ENCODE measurements around the gene FARSA.
A peak's percentile ranks its signal among the peaks of the same experiment; 100 is the strongest.

The FARSA gene

GRCh38 chr19:12946731-12947496, 13.4 kb upstream of the FARSA start:
- Histone ChIP-seq H3K27ac (ENCODE audit: insufficient read depth, low read depth, low read length, poor library complexity, severe bottlenecking) (no peak overlapping the region), H3K4me3 (ENCODE audit: insufficient read depth, low read depth, low read length) (peak overlapping the region; percentile 80), H3K9me3 (ENCODE audit: control insufficient read depth, low read length) (no peaks in the 10 kb centered on the region), H3K4me1 (ENCODE audit: control insufficient read depth, insufficient read depth, low read length) (no peaks in the 10 kb centered on the region), H3K36me3 (ENCODE audit: control insufficient read depth, insufficient read depth, low read length) (peaks cover 41% of the 10 kb centered on the region), H3K27me3 (ENCODE audit: control insufficient read depth, insufficient read depth, low read length, poor library complexity, severe bottlenecking) (no peaks in the 10 kb centered on the region)
- WGBS, 2 experiments: 61 to 62% methylated on average over 13 to 14 of the region's 14 CpGs

GRCh38 chr19:12946092-12946721, 12.7 kb upstream of the FARSA start:
- Histone ChIP-seq H3K4me1 (ENCODE audit: control insufficient read depth, insufficient read depth, low read length) (no peaks in the 10 kb centered on the region), H3K36me3 (ENCODE audit: control insufficient read depth, insufficient read depth, low read length) (peaks cover 46% of the 10 kb centered on the region), H3K27me3 (ENCODE audit: control insufficient read depth, insufficient read depth, low read length, poor library complexity, severe bottlenecking) (no peaks in the 10 kb centered on the region), H3K27ac (ENCODE audit: insufficient read depth, low read depth, low read length, poor library complexity, severe bottlenecking) (peak overlapping the region; percentile 99), H3K9me3 (ENCODE audit: control insufficient read depth, low read length) (no peaks in the 10 kb centered on the region), H3K4me3 (ENCODE audit: insufficient read depth, low read depth, low read length) (peak overlapping the region; percentile 80)
- 0 to 1% methylated on average over 40 of the region's 40 CpGs for WGBS, 2 experiments

GRCh38 chr19:12945479-12946091, 12.1 kb upstream of the FARSA start, which contains the start of gene RAD23A:
TSS of gene RAD23A (plus strand) at chr19:12945862. CDS start at chr19:12945949, 87 bp downstream.
- Histone ChIP-seq H3K4me1 (ENCODE audit: control insufficient read depth, insufficient read depth, low read length) (peaks cover under 1% of the 10 kb centered on the region), H3K9me3 (ENCODE audit: control insufficient read depth, low read length) (no peaks in the 10 kb centered on the region), H3K36me3 (ENCODE audit: control insufficient read depth, insufficient read depth, low read length) (peaks cover 52% of the 10 kb centered on the region)

GRCh38 chr19:12944104-12944674, 10.7 kb upstream of the FARSA start:
- Histone ChIP-seq H3K4me3 (ENCODE audit: insufficient read depth, low read depth, low read length) (no peak overlapping the region), H3K27me3 (ENCODE audit: control insufficient read depth, insufficient read depth, low read length, poor library complexity, severe bottlenecking) (no peaks in the 10 kb centered on the region), H3K27ac (ENCODE audit: insufficient read depth, low read depth, low read length, poor library complexity, severe bottlenecking) (peak overlapping the region; percentile 8), H3K4me1 (ENCODE audit: control insufficient read depth, insufficient read depth, low read length) (peaks cover 10% of the 10 kb centered on the region), H3K9me3 (ENCODE audit: control insufficient read depth, low read length) (no peaks in the 10 kb centered on the region), H3K36me3 (ENCODE audit: control insufficient read depth, insufficient read depth, low read length) (peaks cover 52% of the 10 kb centered on the region)
- WGBS, 2 experiments: 88 to 94% methylated on average over 2 of the region's 2 CpGs

More at GRCh38 chr19:12945479-12946091, 12.1 kb upstream of the FARSA start, which contains the start of gene RAD23A:
- no peaks in the 10 kb centered on the region for H3K27me3 ChIP-seq (ENCODE audit: control insufficient read depth, insufficient read depth, low read length, poor library complexity, severe bottlenecking)
- 1% methylated on average over 62 of the region's 62 CpGs for WGBS, 2 experiments
- peak within 1 kb of the TSS; percentile 99 for H3K27ac ChIP-seq (ENCODE audit: insufficient read depth, low read depth, low read length, poor library complexity, severe bottlenecking)
- peak within 1 kb of the TSS; percentile 80 for H3K4me3 ChIP-seq (ENCODE audit: insufficient read depth, low read depth, low read length)

GRCh38 chr19:12943437-12944044, 10.0 kb upstream of the FARSA start:
- peaks cover 10% of the 10 kb centered on the region for H3K4me1 ChIP-seq (ENCODE audit: control insufficient read depth, insufficient read depth, low read length)
- H3K36me3 ChIP-seq (ENCODE audit: control insufficient read depth, insufficient read depth, low read length): peaks cover 45% of the 10 kb centered on the region
- H3K9me3 ChIP-seq (ENCODE audit: control insufficient read depth, low read length): no peaks in the 10 kb centered on the region
- no peaks in the 10 kb centered on the region for H3K27me3 ChIP-seq (ENCODE audit: control insufficient read depth, insufficient read depth, low read length, poor library complexity, severe bottlenecking)
- WGBS, 2 experiments: 94 to 95% methylated on average over 18 of the region's 18 CpGs
- H3K27ac ChIP-seq (ENCODE audit: insufficient read depth, low read depth, low read length, poor library complexity, severe bottlenecking): no peak overlapping the region
- no peak overlapping the region for H3K4me3 ChIP-seq (ENCODE audit: insufficient read depth, low read depth, low read length)

- H3K36me3 ChIP-seq (ENCODE audit: control insufficient read depth, insufficient read depth, low read length): peaks cover 43% of the 10 kb centered on the region
- H3K27me3 ChIP-seq (ENCODE audit: control insufficient read depth, insufficient read depth, low read length, poor library complexity, severe bottlenecking): no peaks in the 10 kb centered on the region
- H3K27ac ChIP-seq (ENCODE audit: insufficient read depth, low read depth, low read length, poor library complexity, severe bottlenecking): no peak overlapping the region
- H3K4me3 ChIP-seq (ENCODE audit: insufficient read depth, low read depth, low read length): no peak overlapping the region
- 90 to 97% methylated on average over 2 of the region's 2 CpGs for WGBS, 2 experiments
- no peaks in the 10 kb centered on the region for H3K9me3 ChIP-seq (ENCODE audit: control insufficient read depth, low read length)
- H3K4me1 ChIP-seq (ENCODE audit: control insufficient read depth, insufficient read depth, low read length): peaks cover 18% of the 10 kb centered on the region
Measured at GRCh38 chr19:12940897-12941296, 7.4 kb upstream of the FARSA start.

- Histone ChIP-seq H3K9me3 (ENCODE audit: control insufficient read depth, low read length) (no peaks in the 10 kb centered on the region), H3K4me3 (ENCODE audit: insufficient read depth, low read depth, low read length) (peak overlapping the region; percentile 100), H3K4me1 (ENCODE audit: control insufficient read depth, insufficient read depth, low read length) (peaks cover 18% of the 10 kb centered on the region), H3K36me3 (ENCODE audit: control insufficient read depth, insufficient read depth, low read length) (peaks cover 43% of the 10 kb centered on the region), H3K27ac (ENCODE audit: insufficient read depth, low read depth, low read length, poor library complexity, severe bottlenecking) (no peak overlapping the region), H3K27me3 (ENCODE audit: control insufficient read depth, insufficient read depth, low read length, poor library complexity, severe bottlenecking) (no peaks in the 10 kb centered on the region)
- WGBS, 2 experiments: 95 to 97% methylated on average over 10 of the region's 10 CpGs
Measured at GRCh38 chr19:12939975-12940423, 6.5 kb upstream of the FARSA start.

GRCh38 chr19:12938779-12939601, 5.5 kb upstream of the FARSA start:
- Histone ChIP-seq H3K4me3 (ENCODE audit: insufficient read depth, low read depth, low read length) (peak overlapping the region; percentile 100), H3K36me3 (ENCODE audit: control insufficient read depth, insufficient read depth, low read length) (peaks cover 43% of the 10 kb centered on the region), H3K9me3 (ENCODE audit: control insufficient read depth, low read length) (no peaks in the 10 kb centered on the region), H3K4me1 (ENCODE audit: control insufficient read depth, insufficient read depth, low read length) (peaks cover 18% of the 10 kb centered on the region), H3K27ac (ENCODE audit: insufficient read depth, low read depth, low read length, poor library complexity, severe bottlenecking) (peak overlapping the region; percentile 50), H3K27me3 (ENCODE audit: control insufficient read depth, insufficient read depth, low read length, poor library complexity, severe bottlenecking) (no peaks in the 10 kb centered on the region)
- 3 to 4% methylated on average over 52 to 54 of the region's 54 CpGs for WGBS, 2 experiments
